Ovary (tissue), 3 donors: ENCODE results near the gene PPP1R13B.

Experiments used
- CTCF ChIP-seq, 3 donors: fragments of 450-650 bp in 2 of 3; fragments of 200-600 bp in 1 of 3; IDR thresholded peaks; one replicate each; pipeline versions ENCODE4 v1.5.1 to v1.8.0; 2016 to 2022; ENCODE audit warnings: antibody characterized with exemption in 3 of 3, mild to moderate bottlenecking in 1 of 3
- POLR2A ChIP-seq: fragments of 450-650 bp; IDR thresholded peaks from one replicate; pipeline ENCODE4 v1.6.1; 2017; ENCODE audit warnings: antibody characterized with exemption, mild to moderate bottlenecking, moderate library complexity
- donor health status: DM: no; HTN: no; CAD: no.

- TF ChIP-seq CTCF (IDR thresholded peaks at IDR 0.05), result no peak
- no peak for TF ChIP-seq POLR2A
These were observed 158.9 kb downstream of the PPP1R13B start for GRCh38 chr14:103688441-103688840.
